CD4-positive, alpha-beta T cell treated with Interleukin-4 for 4 hours (primary cell): ENCODE results near the gene ARVCF.
"Not testable (repeated sequence)": the region's sequence is repeated elsewhere in the genome, so short reads cannot be mapped to it uniquely, and the experiment has no call there.

Experiments used
- DNase-seq: peaks from one replicate; pipeline ENCODE4 v3.0.0-alpha.2; 2020

Gene ARVCF

DNA sequence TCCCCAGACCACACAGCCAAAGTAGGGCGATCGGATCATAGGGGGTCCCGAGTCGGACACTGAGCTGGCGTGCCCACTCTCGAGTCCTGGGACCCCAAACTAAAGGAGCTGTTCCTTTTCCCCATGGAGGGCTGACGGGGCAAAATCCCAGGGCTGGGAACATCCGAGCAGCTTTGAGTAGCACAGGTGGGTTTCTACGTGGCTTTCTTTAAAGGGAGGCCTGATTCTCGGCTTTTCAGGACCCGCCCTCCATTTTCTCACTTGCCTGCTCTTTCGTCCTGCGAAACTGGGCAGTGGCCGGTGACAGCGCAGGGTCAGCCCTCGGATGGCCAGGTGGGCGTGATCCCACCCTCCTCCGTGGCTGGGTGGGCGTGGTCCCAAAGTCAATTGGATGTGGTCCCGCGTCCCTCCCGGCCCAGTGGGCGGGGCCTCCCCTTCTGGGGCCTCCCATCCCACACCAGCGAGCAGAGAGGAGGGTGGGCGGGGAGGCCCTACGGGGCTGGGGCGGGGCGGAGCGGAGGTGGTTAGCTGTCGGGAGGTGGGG lies 57.5 kb downstream of the ARVCF start:
- DNase-seq = no peak

DNA sequence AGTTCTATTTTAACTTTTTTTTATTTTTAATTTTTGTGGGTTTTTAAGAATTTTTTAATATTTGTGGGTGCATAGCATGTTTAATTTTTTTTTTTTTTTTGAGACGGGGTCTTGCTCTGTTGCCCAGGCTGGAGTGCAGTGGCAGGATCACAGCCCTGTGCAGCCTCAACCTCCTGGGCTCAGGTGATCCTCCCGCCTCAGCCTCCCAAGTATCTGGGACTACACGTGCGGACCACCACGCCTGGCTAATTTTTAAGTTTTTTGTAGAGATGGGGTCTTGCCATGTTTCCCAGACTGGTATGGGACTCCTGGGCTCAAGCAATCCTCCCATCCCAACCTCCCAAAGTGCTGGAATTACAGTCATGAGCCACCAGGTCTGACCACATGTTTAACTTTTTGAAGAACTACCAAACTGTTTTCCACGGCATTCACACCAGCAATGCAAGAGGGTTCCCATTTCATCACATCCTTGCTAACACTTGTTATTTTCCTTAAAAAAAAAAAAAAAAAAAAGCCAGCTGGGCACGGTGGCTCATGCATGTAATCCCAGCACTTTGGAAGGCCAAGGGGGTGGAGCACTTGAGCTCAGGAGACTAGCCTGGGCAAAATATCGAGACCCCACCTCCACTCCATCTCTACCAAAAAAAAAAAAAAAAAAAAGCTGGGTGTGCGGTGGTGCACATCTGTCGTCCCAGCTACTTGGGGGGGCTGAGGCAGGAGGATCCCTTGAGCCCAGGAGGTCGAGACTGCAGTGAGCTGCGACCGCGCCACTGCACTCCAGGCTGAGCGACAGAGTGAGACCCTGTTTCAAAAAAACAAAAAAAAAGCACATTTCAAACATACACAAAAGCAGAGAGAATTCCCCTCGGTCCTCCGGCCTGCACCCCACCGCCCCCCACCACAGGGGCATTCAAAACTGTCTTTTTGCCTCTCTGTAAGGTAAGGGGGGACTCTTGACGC lies 58.3 kb downstream of the ARVCF start:
- DNase-seq = no peak

DNA sequence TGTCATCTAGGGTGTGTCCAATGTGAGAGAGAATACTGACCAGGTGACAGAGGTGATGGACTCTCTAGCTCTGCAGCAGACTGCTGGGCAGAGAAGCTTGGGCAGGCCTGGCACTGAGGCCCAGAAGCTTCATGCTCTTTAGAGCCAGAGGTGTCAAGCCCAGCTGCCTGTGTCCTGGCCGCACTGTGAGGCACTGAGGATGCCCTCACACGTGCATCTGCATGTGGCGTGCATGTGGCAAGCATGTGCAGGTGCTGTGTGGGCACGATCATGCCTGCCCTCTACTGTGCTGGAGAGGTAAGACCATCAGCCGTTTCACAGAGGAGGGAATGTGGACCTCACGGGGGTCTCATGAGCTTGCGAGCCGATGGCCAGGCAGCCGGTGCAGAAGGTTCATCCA lies 59.2 kb downstream of the ARVCF start:
- DNase-seq = no peak

DNA sequence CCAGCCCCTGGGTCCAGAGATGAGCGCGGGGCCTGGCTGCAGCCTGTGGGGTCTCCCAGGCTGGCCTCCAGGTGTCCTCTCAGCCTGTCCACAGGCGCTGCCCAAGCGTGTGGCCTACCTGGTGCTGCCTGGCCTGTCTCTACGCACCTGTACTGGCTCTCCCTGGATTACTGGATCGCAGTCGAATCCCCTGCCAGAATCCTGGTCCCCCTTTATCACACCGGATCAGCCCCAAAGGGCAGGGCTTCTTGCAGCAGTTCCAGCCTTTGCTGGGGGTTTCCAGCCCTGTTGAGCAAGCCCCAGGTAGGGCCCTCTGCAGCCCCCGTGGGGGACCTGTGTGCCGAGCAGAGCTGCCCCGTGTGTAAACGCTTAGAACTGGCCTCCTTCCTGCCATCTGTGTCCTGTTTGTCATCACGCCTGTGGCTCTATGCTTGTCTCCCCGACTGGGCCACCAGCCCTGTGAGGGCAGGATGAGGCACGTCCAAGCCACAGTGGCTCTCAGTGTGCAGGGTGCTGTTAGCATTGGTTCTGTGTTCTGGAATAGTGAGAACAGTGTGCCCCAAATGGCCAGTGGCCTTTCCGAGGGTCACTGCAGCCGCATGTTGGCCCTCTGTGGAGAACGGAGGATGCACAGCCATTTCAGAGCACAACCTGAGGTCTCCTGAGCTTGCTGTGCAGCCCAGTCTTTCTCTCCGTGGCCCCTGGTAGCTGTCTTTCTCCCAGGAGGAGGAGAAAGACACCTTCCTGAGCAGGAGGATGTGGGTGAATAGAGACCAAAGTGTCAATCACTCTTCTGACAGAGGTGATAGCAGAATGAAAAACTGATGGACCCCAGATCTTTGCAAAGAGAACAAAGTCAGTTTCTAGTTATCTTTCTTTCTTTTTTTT lies 61.1 kb downstream of the ARVCF start:
- DNase-seq = no peak

DNA sequence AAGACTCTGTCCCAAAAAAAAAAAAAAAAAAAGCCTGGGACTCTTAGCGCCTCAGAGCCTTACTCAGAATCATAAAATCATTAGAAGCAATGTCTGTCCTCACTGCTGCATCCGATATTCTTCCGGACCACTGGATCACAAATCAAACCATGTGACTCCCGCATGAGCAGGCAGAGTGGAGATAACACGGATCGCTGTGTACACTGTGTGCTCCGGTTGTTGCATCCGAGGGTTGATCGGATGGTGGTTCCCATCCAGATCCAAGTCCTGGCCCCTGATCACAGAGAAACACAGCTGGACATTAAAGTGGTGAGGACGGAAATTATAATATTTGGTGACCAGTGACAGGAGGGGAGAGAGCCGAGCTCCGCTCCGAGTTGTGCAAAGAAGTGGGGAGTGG lies 65.3 kb downstream of the ARVCF start:
- no peak for DNase-seq

DNA sequence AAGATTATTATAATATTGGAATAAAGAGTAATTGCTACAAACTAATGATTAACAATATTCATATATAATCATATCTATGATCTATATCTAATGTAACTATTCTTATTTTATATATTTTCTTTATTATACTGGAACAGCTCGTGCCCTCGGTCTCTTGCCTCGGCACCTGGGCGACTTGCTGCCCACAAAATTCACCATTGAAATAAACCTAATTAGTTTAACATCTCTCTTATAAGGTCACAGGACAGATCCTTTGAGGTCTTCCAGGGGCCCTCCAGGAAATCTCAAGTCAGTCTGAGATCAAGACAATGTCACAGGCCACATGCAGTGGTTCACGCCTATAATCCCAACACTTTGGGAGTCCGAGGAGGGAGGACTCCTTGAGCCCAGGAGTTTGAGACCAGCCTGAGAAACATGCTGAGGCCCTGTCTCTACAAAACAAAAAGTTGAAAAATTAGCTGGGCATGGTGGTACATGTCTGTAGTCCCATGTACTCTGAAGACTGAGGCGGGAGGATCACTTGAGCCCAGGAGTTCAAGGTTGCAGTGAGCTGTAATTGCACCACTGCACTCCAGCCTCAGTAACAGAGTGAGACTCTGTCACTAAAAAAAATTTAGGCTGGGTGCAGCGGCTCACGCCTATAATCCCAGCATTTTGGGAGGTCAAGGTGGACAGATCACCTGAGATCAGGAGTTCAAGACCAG lies 68.4 kb downstream of the ARVCF start:
- DNase-seq = no peak

DNA sequence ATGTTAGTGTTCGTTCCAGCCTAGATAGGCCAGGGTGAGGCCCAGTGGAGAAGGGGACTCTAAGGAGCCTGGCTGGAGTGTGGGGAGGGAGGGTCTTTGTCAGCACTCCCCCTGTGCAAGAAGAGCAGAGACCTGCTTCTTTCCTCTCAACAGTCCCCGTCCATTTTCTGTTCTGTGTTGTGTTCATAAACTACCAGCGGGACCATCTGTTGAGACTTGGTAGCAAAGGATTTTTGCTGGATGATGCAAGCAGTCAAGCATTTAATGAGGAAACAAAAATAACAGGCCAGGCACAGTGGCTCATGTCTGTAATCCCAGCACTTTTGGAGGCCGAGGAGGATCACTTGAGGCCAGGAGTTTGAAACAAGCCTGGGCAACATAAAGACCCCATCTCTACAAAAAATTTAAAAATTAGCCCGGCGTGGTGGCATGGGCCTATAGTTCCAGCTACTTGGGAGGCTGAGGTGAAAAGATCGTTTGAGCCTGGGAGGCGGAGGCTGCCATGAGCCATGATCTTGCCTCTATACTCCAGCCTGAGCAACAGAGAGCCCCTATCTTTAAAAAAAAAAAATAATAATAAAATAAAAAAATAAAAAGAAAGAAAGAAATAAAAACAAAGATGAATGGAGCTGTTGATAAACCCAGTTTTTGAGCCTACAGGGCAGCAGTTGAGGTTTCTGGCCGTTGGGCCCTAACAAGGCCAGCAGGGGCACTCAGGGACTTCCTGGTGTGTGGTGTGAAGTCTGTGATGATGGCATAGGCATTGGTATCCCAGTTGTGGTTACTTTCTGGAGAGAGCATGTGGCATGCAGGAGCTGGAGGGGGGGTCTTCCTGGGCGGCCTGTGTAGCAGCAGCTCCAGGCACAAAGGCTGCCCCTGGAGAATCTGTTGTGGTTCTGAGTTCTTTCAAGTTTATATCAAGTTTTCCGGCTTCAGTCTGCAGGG lies 73.3 kb downstream of the ARVCF start:
- DNase-seq = no peak

DNA sequence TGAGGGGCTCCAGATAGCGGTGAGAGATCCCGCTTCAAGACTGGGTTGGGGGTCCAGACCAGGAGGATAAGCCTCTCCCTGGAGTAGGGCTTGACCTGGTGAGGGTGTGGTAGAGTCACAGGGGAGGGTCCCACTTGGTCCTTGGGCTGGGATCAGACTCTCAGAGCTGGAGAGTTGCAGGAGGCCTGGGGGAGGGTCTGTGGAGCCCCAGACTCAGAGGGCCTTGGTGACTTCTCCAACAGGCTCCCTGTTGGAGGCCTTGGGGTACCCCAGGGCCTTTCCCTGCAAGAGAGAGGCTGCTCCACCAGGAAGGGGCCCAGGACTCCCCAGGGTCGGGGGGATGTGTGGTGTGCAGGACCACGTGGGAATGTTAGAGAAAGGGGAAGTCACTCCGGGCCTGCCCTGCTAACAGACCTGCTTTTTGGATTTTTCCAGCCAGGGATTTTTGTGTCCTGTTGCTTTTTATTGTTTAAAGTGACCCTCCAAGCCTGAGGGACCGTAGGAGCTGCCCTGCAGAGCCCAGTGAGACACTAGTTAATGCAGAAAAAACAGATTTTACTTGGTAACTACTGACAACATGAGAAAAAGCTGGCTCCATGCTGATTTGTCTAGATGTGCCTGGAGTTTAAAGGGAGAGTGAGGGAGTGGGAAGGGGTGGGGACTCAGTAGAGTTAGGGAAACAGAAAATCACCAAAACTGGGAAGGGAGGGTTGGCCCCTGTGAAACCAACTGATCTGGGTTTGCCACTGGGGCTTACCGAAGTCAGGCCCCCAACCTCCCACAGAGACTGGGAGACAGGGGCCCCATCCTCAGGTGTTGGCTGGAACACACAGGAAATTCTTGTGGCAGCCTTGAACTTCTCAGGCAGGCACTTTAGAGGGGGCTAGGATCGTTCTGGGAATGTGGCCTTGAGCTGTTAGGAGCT lies 74.2 kb downstream of the ARVCF start:
- DNase-seq = no peak

DNA sequence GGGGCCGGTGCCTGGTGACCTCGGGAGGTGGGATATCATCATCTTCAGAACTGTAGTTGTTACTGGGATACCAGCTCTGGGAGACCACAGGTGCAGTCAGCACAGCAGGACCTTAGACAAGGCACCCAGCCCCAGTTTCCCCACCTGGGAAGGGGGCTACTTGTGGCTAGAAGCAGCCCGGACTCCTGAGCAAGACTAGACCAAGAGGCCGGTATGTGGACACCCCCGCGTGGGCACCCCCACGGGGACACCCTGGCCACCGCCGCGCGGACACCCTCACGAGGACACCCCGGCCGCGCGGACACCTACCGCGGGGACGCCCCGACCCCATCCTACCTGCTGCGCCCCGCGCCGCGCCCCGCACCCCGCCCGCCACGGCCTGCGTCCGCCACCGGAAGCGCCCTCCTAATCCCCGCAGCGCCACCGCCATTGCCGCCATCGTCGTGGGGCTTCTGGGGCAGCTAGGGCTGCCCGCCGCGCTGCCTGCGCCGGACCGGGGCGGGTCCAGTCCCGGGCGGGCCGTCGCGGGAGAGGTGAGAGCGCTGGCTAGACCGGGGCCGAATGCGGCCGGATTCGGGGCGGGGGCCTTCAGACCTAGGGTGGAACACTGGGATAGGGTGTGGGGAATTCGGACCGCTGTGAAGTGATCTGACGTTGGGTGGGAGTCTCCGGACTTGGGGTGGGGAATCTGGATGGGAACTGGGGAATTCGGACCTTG lies 75.1 kb downstream of the ARVCF start, which contains the start of the genes COMT and TXNRD2:
TSS of gene COMT (plus strand) at position 408 of the 718 bp plus-strand sequence. CDS start 20,755 bp downstream, outside the sequence.
TSS of gene TXNRD2 (minus strand) at position 454 of the 718 bp plus-strand sequence. CDS start at position 439, 15 bp downstream.
- DNase-seq = peak; percentile 58

DNA sequence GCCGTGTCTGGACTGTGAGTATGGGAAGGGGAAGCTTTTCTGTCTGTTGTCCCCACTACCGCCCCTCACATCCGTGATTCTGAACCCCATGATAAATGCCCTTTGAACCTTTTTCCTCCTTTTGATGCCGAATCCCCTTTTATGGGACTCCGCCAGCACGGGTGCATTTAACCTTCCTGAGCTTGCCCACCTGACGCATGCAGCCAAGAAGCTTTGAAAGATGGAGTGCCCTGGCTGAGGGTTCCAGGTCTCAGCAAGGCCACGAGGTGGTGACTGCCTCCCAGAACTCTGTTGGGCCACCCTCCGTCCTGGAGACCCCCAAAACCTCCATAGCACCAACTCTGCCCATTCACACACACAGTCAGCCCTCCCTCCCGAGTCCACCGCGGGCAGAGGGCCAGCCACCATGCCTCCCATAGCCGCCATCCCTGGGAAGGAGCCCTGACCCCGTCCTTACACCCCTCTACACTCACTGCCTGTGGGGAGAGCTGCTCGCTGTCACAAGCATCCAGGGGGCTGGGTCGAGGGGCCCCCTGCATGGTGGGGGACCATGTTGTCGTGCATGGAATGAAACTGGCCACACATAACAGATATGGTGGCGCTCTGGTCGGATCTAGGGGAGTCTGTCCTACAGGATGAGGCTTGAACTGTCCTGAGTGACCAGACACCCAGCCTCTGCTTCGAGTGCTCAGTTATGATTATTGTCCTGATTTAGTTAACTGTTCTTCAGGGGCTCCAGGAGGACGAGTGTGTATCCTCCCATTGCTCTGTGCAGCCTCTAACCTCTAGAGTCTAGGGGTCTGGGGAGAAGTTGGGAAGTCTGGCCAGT lies 75.9 kb downstream of the ARVCF start:
- DNase-seq = no peak

DNA sequence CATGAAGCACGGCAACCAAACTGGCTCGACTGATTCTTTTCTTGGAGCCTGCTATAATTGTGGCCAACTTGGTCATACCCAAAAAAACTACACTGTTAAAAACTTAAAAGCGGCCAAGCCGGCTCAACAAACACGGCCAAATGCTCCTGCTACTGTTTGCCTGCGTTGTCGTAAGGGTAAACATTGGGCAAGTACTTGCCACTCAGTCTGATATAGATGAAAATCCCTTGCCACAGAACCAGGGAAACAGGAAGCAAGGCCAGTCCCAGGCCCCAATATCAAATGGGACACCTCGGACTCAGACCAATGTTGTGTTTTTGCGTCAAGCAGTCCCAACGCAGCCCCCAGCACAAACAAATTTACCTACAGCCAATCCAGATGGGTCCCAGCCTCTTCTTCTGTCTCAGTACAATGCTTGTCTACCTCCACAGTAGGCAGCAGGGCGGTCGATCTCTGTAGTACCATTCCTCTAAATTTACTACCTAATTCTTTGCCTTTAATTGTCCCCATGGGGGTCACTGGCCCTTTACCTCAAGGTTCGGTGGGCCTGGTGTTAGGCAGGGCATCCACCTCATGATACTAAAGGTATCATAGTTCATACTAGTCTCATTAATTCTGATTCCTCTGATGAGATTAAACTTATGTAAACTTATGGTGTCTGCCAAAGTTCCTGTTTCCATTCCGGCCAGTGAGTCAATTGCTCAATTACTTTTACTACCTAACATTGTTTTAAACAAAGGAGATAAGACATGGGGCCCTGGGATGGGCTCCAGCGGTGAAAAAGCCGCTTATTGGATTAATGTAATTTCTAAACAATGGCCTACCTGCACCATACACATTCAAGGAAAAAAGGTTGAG lies 78.8 kb downstream of the ARVCF start:
- DNase-seq = no peak

DNA sequence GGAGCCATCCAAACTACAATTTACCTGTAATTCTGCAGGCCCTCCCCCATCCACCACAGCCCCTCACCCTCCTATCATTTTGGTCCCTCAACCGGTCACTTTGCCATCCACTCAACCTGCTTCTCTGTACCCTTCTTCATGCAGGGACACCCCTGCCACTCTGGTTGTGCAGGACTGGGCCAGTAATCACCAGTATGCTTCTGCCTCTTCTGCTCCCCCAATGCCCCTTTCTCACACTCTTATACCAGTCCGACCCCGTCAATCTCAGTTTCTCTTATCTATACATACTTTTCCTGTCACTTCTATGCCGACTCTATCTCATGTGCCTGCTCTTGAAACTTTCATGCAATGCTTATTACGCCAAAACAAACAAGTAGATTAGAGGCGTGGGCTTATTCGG lies 80.1 kb downstream of the ARVCF start:
- no peak for DNase-seq

DNA sequence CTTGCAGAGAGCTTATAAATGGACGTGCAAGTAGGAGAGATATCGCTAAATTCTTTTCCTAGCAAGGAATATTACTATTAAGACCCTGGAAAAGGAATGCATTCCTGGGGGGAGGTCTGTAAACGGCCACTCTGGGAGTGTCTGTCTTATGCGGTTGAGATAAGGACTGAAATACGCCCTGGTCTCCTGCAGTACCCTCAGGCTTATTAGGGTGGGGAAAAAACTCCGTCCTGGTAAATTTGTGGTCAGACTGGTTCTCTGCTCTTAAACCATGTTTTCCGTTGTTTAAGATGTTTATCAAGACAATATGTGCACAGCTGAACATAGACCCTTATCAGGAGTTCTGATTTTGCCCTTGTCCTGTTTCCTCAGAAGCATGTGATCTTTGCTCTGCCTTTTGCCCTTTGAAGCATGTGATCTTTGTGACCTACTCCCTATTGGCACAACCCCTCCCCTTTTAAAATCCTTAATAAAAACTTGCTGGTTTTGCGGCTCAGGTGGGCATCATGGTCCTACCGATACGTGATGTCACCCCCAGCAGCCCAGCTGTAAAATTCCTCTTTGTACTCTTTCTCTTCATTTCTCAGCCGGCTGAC lies 81.4 kb downstream of the ARVCF start:
- DNase-seq = not testable (repeated sequence)

DNA sequence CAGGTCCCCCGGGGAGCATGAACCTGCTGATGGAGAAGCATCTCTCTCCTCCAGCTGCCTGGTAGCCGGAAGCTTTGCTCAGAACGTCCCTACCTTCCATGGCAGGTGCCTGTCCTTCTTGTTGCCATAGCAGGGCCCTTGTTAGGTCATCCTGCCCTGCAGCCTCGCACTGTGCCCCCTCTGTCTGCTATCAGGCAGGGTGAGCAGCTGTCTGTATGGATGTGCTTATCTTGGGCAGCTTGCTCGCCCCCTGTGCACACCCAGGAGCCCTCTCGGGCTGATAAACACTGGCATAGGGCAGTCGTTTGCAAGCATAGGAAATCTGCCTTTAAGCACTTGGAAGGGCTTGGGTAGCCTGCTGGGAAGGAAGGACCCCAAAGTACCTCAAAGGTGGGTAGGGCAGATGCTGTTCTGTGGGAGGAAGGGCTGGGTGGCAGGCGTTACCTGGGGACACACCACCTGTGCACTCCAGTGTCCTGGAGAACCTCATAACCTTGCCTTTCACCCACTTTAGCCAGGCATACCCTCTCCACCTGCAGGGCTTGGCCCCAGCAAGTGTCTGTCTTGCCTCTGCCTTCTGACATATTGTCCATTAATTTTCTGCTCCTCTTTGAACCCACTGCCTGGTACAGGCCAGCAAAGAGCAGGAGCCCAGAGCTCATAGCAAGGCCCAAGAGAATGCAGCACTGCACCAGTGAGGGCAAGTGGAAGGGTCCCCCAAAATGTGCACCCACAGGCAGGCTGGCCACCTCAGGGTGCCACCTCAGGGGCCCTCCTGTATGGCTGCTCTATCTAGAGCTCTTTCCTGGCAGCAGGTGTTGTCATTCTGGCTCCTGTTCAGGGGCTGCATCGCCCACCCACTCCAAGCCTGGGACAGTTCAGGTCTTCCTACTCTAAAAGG lies 83.0 kb downstream of the ARVCF start:
- no peak for DNase-seq

DNA sequence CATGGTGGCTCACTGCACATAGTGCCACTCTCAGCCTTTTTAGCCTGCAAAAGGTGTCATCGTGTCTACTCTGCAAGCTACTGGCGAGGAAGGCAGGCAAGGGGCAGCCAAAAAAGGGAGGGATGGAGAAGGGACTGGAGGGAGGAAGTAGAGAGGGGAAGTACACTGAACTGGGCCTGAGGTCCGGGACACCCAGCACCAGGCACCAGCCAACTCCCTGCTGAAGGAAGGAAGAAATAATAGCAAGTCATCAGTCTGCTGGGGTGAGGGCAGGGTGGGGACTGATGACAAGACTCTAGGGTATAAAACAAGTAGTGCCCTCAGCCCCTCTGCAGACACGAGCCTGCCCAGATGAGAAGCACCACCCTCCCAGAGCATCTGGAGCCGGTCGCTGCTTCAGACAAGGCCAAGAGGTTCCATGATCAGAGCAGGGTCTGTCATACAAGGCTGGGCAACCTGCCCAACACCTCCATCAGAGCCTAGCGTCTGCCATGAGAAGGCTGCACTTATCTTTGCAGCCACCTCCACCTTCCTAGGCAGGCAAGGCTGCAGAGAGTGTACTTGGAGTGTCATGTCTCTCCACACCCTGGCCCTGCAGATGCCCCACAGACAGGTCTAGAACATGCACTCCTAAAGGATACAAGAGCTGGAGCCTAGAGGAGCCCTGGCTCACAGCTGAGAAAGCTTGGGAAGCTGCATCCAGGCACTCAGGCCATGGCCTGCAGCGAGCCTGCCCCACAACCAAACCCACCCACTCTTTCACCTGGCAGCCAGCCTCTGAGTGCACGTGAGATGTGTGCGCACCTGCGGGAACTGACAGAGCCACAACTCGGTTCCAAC lies 84.0 kb downstream of the ARVCF start:
- no peak for DNase-seq
